Retinal pigment epithelial cell (primary cell): ENCODE data around the gene TMEM106A.
"Not testable (repeated sequence)": the region's sequence is repeated elsewhere in the genome, so short reads cannot be mapped to it uniquely, and the experiment has no call there.

Source experiments
- DNase-seq: peaks from one replicate; pipeline ENCODE4 v3.0.0-alpha.2; 2010; ENCODE audit warnings: low read depth
- H3K4me3 ChIP-seq: 2 replicates; pipeline ENCODE4 v1.5.1; 2011; ENCODE audit warnings: mild to moderate bottlenecking, low read length, control low read depth, moderate library complexity
- CTCF ChIP-seq: conservative IDR thresholded peaks from 2 replicates; pipeline ENCODE4 v1.5.1; 2011; ENCODE audit warnings: low read depth, low read length, control low read depth, inconsistent platforms

Gene TMEM106A

GRCh38 chr17:43226393-43226792 lies 14.7 kb downstream of the TMEM106A start:
- no peak overlapping the region for H3K4me3 ChIP-seq
- TF ChIP-seq CTCF, result no peak
- no peak for DNase-seq

GRCh38 chr17:43228020-43228782 lies 16.5 kb downstream of the TMEM106A start, which contains the start of gene CCDC200:
TSS of gene CCDC200 (minus strand) at chr17:43228623. CDS start at chr17:43228554, 69 bp downstream.
- not testable (repeated sequence) for H3K4me3 ChIP-seq, DNase-seq

- H3K4me3 ChIP-seq, DNase-seq: not testable (repeated sequence)
These were observed 19.7 kb downstream of the TMEM106A start for GRCh38 chr17:43231205-43232020.

GRCh38 chr17:43232021-43232699 lies 20.5 kb downstream of the TMEM106A start:
- not testable (repeated sequence) for DNase-seq, H3K4me3 ChIP-seq

- not testable (repeated sequence) for DNase-seq, H3K4me3 ChIP-seq
These were observed 21.6 kb downstream of the TMEM106A start for GRCh38 chr17:43233263-43233662.

- not testable (repeated sequence) for DNase-seq, H3K4me3 ChIP-seq
These were observed 22.2 kb downstream of the TMEM106A start, which contains the start of gene RNU2-1 for GRCh38 chr17:43233877-43234276. TSS of gene RNU2-1 (minus strand) at chr17:43233977.

GRCh38 chr17:43239597-43239996 lies 27.9 kb downstream of the TMEM106A start:
- not testable (repeated sequence) for H3K4me3 ChIP-seq, DNase-seq

- H3K4me3 ChIP-seq, DNase-seq: not testable (repeated sequence)
These were observed 29.1 kb downstream of the TMEM106A start for GRCh38 chr17:43240596-43241352.

- DNase-seq, H3K4me3 ChIP-seq: not testable (repeated sequence)
These were observed 34.8 kb downstream of the TMEM106A start for GRCh38 chr17:43246456-43246855.
